GM18526 (cell line): ENCODE results near the gene FTCD.

Experiments used
- POLR2A ChIP-seq: IDR thresholded peaks from 3 replicates; pipeline ENCODE4 v1.6.1; 2011; ENCODE audit not compliant: insufficient read length; ENCODE audit errors: extremely low read depth

FTCD gene

DNA sequence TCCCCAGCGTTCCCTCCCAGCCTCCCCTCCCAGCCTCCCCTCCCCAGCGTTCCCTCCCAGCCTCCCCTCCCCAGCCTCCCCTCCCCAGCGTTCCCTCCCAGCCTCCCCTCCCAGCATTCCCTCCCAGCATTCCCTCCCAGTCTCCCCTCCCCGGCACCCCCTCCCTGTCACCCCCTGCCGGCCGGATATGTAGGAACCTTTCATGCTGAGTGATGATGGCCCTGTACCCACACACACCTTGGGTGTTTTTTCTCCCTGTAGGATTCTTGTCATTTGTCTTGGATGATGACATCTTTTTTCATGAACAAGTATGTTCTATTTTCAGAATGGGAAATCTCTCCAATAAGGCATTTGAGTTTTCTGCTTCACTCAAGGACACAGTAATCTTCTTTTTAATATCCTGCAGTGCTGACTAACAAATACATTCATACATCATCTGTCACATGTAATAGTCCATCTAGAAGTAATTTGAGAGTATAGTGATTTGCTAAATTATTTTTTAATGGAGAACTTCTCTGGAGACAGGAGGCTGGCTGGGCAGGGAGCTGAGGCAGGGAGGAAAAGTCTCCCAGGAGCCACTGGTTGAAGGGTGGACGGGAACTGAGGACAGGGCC, 19.5 kb downstream of the FTCD start:
- no peak for TF ChIP-seq POLR2A

DNA sequence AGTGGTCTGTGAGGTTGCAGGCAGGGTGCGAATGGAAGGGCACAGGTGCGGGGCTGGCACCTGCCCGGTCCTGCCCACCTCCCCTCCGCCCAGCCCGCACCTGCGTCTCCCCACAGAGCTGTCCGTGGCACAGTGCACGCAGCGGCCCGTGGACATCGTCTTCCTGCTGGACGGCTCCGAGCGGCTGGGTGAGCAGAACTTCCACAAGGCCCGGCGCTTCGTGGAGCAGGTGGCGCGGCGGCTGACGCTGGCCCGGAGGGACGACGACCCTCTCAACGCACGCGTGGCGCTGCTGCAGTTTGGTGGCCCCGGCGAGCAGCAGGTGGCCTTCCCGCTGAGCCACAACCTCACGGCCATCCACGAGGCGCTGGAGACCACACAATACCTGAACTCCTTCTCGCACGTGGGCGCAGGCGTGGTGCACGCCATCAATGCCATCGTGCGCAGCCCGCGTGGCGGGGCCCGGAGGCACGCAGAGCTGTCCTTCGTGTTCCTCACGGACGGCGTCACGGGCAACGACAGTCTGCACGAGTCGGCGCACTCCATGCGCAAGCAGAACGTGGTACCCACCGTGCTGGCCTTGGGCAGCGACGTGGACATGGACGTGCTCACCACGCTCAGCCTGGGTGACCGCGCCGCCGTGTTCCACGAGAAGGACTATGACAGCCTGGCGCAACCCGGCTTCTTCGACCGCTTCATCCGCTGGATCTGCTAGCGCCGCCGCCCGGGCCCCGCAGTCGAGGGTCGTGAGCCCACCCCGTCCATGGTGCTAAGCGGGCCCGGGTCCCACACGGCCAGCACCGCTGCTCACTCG, 23.3 kb downstream of the FTCD start:
- TF ChIP-seq POLR2A: no peak

DNA sequence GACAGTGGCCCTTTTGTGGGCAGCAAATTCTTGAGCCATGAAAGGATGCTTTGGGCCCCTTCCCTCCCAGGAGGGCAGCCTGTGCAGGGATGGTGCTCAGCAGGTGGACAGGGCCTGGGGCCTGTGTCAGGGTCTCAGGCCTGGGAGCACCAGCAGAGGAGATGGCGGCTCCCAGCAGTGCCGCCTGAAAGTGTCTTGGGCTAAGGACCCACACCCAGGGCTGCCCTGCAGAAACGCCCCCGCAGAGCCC, 23.9 kb downstream of the FTCD start:
- TF ChIP-seq POLR2A: no peak

DNA sequence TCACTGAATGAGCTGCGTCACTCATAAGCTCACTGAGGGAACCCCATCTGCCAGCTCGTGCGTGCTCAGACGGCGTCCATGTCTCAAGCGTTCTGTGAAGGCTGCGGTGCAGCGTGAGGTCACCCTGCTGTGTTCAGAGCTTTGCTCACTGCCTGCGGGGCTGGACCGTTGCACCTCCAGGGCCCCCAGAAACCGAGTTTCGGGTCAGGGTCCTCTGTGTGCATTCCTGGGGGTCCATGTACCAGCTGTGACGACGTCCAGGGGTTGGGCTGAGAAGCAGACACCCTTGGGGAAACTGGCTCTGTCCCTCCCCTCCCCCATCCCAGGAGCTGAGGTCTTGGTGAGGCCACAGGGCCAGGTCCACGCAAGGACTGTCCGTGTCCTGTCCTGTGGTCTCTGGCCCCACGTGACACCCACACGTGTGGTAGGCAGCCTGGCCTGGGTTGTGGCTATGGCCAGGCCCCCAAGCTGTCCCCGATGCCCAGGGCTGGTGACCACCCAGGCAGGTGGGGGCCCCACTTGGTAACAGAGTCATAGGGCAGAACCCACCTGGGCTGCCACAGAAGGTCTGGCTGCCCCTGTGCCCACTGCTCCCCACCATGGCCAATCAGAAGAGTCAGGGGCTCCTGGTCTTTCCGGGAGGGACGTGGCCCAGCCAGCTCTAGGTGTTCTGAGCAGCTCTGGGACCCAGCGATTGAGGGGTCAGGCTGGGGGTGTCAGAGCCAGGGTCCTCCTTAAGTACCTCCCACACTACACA, 24.4 kb downstream of the FTCD start:
- TF ChIP-seq POLR2A: no peak

DNA sequence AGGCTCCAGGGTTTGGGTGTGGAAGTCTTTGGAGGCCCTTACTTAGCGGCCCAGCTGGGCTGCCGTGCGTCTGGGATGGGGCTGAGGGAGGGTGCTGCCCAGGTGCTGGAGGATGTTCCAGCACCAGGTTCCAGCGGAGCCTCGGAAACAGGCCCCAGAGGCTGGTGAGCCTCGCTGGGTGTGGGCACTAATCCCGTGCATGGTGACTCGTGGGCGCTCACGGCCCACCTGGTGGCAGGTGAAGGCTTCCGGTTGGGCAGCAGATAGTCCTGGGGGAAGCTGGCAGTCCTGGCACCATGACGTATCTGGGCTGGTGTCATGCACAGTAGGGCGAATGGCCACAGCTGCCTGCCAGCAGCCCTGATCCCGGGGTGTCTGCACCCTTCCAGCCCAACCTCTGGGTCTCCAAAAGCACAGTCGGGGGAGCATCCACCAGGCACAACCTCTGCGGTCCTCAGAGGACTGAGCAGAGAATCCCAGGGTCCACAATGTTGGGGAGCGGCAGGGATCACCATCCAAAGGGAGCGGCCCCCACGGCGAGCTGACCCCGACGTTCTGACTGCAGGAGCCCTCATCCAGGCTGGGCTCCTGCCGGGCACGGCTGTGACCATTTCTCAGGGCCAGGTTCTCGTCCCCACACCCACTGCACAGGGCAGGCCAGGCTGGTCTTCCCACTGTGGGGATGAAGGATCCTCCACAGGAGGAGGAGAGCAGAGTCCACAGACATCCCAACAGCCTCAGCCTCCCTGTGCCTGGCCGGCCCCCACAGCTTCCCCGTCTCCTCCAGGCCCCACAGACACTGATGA, 25.3 kb downstream of the FTCD start:
- TF ChIP-seq POLR2A: no peak

DNA sequence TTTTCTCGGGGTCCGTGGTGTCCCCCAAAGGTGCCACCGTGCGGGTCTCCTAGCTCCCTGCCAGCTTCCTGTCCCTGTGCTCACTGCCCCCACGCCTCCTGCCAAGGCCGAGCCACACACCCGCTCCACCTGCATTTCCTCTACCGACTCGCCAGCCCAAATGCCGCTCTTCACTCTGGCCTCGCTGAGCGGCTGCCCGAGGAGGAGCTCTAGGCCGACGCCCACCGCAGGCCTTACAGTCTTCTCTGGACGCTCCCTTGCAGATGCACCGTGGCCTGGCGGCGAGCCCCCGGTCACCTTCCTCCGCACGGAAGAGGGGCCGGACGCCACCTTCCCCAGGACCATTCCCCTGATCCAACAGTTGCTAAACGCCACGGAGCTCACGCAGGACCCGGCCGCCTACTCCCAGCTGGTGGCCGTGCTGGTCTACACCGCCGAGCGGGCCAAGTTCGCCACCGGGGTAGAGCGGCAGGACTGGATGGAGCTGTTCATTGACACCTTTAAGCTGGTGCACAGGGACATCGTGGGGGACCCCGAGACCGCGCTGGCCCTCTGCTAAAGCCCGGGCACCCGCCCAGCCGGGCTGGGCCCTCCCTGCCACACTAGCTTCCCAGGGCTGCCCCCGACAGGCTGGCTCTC, 26.3 kb downstream of the FTCD start:
- no peak for TF ChIP-seq POLR2A

DNA sequence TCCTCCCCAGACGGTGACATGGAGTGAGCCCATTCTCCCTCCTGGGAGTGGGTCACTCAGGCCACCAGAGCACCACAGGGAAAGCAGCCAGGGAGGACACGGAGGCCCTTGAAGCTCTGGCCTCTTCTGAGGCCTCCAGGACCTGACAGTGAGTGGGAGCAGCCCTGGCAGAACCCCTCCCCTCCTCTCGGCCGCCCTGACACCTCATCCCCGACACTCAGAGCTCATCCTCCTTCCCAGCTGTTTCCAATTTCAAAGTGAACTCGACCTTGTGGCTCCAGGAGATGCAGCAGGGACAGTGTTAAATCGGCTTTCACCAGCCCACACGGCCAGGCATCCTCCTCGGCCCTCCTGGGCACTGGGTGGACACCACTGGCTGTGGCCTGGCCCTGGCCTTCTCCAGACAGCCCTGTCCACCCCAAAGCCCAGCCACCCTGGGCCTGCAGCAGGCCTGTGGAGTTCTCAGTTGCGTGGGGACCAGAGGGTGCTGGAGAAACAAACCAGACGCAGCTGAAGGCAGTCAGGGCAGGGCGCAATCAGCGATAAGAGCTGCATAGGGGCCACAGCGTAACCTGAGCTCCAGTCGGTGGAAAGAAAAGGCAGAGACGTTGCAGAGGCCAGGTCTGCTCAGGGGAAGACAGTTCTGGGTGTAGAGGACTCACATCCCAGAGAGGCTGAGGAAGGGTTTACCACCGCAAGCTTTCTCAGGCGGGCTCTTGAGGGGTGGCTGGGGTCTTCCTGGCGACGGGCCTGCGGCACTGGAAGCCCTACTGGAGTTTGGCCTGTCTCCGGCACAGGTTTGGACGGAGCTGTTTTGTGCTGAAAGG, 27.1 kb downstream of the FTCD start:
- no peak for TF ChIP-seq POLR2A

DNA sequence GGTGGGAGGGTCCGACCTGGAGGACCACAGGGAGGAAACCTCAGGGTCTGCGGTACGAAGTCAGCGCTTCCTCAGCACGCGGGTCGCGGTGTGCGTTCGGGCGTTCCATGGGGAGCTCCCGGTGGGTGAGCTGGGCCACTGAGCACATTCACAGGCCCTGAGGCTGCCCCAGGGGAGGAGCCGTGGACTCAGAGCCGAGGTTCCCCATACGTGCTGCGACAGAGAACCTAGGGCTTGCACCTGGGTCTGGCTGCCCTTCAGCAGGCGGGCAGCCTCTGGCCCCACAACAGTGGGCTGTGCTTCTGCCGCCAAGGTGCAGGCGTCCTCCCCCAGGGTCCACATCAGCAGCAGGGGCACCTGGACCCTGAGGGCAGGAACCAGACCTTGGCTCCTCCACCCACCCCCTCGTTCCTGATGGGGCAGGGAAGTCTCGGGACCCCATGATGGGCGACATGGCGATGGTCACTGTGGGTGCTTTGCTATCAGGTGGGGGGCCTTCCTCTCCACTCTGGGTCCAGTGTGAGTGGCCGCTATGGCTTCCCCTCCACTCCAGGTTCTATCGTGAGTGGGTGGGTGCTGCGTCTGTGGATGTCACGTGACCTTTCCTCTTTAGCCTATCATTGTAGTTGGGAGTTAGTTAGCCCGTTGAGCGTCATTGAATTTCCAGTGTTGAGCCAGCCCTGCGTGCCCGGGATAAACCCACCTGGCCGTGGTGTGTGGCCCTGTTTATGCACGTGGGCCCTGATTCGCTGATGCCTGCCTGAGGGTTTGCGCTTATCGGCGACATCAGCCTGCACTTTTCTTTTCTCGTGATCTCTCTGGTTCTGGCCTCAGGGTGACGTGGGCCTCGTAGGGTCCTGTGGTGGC, 27.9 kb downstream of the FTCD start:
- no peak for TF ChIP-seq POLR2A

DNA sequence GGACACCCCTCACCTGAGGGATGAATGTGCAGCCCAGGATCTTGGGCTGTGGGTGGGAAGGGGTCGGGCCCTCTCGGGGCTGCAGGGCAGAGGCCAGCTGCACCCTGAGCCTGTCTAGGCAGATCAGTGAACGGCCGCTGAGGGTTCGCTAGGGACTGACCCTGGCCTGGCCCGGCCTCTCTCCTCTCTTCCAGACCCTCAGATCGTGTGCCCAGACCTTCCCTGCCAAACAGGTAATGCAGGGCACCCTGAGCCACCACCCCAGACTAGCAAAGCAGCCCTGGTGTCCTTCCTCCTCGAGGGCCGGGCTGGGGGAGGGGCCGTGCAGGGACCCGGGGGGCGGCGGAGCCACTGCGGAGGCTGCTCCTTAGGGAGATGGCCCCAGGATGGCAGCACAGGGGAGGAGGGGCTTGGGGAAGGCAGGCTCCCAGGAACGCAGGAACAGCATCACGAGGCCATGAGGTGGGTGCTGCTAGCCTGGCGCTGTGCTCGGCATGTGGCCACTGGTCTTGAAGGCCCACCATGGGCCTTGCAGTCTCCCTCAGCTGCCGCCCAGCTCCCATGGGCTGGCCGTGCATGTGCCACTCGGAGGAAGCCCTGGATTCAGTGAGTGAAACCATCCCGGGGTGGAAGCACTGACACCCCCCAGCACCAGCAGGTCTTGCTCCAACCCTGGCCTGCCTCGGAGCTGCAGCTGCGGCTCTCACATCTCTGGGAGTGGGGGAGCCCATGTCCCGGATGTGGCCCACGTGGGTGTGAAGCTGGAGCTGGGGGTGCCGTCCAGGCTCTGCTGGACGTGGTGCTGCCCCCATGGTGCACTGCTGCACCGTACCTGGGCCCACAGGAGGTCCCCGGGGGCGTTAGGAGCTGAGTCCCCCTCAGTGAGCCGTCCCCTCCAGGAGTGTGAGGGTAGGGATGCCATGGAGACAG, 28.8 kb downstream of the FTCD start:
- no peak for TF ChIP-seq POLR2A

DNA sequence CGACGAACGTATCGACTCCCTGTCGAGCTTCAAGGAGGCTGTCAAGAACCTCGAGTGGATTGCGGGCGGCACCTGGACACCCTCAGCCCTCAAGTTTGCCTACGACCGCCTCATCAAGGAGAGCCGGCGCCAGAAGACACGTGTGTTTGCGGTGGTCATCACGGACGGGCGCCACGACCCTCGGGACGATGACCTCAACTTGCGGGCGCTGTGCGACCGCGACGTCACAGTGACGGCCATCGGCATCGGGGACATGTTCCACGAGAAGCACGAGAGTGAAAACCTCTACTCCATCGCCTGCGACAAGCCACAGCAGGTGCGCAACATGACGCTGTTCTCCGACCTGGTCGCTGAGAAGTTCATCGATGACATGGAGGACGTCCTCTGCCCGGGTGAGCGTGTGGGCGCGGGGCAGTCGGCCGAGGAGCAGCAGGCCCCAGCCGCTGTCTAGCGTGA, 29.5 kb downstream of the FTCD start:
- no peak for TF ChIP-seq POLR2A

DNA sequence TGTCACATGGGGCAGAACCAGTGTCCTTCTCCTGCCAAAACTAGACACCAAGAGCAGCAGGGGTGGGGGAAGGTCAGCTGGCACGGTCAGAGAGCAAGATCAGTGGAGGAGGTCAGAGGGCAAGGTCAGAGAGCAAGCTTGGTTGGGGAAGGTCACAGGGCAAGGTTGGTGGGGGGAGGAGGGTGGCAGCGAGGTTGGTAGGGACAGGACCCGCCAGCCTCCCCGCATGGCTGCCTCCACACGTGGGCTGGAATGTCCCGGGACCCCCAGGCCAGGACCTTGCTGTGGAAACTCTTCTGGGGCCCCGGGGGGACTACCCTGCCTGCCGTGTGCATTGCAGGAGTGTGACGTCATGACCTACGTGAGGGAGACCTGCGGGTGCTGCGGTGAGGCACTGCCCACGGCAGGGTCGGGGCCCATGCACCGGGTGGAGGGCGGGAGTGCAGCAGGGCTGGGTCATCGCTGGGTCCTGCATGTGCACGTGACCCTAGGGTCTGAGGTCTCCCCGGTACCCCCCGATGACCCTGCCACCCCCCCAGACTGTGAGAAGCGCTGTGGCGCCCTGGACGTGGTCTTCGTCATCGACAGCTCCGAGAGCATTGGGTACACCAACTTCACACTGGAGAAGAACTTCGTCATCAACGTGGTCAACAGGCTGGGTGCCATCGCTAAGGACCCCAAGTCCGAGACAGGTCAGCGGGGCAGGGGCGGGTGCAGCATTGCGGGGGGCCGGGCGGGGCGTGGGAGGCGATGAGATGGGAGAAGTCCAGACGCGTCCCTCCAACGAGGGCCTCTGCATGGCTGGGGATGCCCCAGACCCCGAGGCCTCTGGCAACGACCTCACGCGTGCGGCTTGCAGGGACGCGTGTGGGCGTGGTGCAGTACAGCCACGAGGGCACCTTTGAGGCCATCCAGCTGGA, 30.2 kb downstream of the FTCD start:
- no peak for TF ChIP-seq POLR2A
